Spinal cord (tissue), 4 donors: ENCODE results near the gene DCAF12L1. TPM values are rescaled to one million over a fixed set of nuclear protein-coding genes. Genes with fewer than 3 reads are reported as not detected.

Source experiments
- polyA plus RNA-seq, 2 donors: library from polyadenylated mRNA; unstranded; fragments of 120-200 nt; gene quantifications; one replicate each; pipeline ENCODE4 v1.2.1, GENCODE V29; 2013; ENCODE audit not compliant: insufficient read length in 2 of 2
- small RNA-seq: library from RNA; depleted of rRNA; stranded (forward); fragments of <200 nt; gene quantifications from one replicate; pipeline ENCODE3, GENCODE V24; 2014; ENCODE audit warnings: low replicate concordance
- total RNA-seq, 2 donors: library from RNA; depleted of rRNA in 1 of 2; stranded (reverse); fragments of 120-200 nt in 1 of 2; fragments of >200 nt in 1 of 2; gene quantifications; one replicate each; pipeline versions ENCODE4 v1.2.3 to v1.2.4, GENCODE V29; 2013 to 2014

DCAF12L1 gene
- total and polyA plus RNA-seq, 4 donors, result 0.28 to 0.99 (median 0.41) TPM

Small RNAs within 50 kb of the gene (small RNA-seq; reads per million reads assigned to genes)
- gene Z69908.1, result not detected
